Measurements from ENCODE around the gene ME3.

The ME3 gene

DNA sequence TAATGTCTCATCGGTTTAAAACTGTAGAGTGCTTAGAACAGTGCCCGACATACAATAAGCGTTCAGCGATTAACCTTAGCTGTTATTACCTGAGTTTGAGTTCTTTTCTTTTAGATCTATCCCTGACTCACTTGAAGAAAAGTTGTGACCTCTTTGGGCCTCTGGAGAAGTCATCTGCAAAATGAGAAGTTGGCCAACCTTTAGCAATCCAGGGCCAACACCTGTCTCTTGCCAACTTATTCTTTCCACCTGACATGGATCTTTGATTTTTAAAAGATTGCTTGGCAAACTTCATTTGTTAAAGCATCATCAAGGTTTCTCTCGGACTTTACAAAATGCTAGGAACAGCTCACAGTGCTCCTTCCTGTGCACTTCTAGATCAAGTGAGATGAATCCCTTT lies 208.5 kb downstream of the ME3 start:
- no peak overlapping the region for H3K27ac Mint-ChIP-seq
- peaks cover 10% of the 10 kb centered on the region for H3K27me3 Mint-ChIP-seq (ENCODE audit: low read depth, poor library complexity)
- peaks cover 4% of the 10 kb centered on the region for H3K36me3 Mint-ChIP-seq (ENCODE audit: low read depth)
- peaks cover 31% of the 10 kb centered on the region for H3K4me1 Mint-ChIP-seq
- no peak for DNase-seq
- no peaks in the 10 kb centered on the region for H3K9me3 Mint-ChIP-seq
- H3K4me3 Mint-ChIP-seq: no peak overlapping the region
- TF ChIP-seq CTCF (IDR thresholded peaks at IDR 0.05): no peak

- Mint-ChIP-seq H3K27ac (no peak overlapping the region), H3K9me3 (no peaks in the 10 kb centered on the region), H3K27me3 (ENCODE audit: low read depth, poor library complexity) (peaks cover 7% of the 10 kb centered on the region), H3K4me1 (peaks cover 39% of the 10 kb centered on the region), H3K4me3 (no peak overlapping the region), H3K36me3 (ENCODE audit: low read depth) (peaks cover 4% of the 10 kb centered on the region)
- TF ChIP-seq CTCF (IDR thresholded peaks at IDR 0.05): no peak
- DNase-seq: no peak
Observed at GRCh38 chr11:86463120-86463519, 209.3 kb downstream of the ME3 start.

DNA sequence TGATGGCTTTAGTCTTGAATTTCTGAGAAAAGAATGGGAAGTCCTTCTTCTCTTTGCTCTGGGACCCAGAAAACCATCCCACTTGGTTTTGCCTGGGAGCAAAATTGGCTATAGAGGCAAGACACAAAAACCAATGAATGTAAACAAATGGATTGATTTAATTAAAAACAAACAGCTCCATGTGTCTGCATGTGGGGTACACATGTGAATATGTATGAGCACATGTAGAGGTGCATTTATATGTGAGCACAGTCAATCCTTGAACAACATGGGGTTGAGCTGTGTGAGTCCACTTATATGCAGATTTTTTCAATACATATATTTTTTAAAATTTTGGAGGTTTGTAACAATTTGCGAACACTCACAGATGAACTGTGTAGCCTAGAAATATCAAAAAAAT lies 210.5 kb downstream of the ME3 start:
- H3K27ac Mint-ChIP-seq: no peak overlapping the region
- no peaks in the 10 kb centered on the region for H3K9me3 Mint-ChIP-seq
- H3K4me3 Mint-ChIP-seq: no peak overlapping the region
- TF ChIP-seq CTCF (IDR thresholded peaks at IDR 0.05): no peak
- peaks cover 4% of the 10 kb centered on the region for H3K36me3 Mint-ChIP-seq (ENCODE audit: low read depth)
- DNase-seq: no peak
- H3K4me1 Mint-ChIP-seq: peaks cover 41% of the 10 kb centered on the region
- peaks cover 5% of the 10 kb centered on the region for H3K27me3 Mint-ChIP-seq (ENCODE audit: low read depth, poor library complexity)

DNA sequence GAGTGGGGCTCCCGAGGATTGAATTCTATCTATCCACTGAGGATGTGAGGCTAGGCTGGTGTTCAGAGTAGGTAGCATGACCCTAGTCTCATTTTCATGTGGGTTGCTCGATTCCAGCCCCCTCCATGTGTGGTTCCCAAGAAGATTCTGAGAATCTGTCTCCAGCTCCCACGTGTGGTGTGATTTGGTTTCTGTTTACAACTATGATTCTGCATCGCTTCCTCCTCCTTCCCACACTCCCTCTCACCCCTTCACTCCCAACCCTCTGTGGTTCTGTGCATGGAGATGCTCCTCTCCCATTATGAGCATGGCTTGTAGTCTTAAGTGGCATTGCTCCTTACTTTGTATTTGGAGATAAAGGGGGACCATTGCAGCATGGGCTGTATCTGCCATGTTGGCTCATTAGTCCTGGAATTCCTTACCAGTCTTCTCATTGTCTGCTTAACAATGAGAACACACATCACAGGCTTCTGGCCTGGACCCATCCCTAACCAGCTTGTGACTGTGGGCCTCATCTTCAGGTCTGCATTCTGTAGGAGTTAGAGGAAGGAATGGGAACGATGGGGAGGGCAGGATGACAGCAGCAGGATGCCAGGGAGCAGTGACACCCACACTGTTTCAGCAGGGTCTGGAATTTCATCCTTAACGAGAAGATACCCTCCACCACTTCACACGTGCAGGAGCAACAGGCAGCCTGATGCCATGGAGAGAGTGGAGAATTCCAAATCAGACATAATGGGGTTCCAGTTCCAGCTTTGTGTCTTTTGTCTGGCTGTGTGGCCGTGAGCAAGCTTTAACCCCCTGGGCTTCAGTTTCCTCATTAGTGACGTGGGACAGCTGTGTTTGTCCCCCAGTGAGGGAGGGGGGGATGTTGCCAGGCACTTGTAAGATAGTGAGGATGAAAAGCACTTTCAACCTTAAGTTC lies 211.7 kb downstream of the ME3 start:
- Mint-ChIP-seq H3K36me3 (ENCODE audit: low read depth) (peaks cover 4% of the 10 kb centered on the region), H3K4me3 (no peak overlapping the region), H3K9me3 (no peaks in the 10 kb centered on the region), H3K27me3 (ENCODE audit: low read depth, poor library complexity) (no peaks in the 10 kb centered on the region), H3K4me1 (peaks cover 46% of the 10 kb centered on the region), H3K27ac (peak overlapping the region; percentile 61)
- DNase-seq: no peak
- TF ChIP-seq CTCF (IDR thresholded peaks at IDR 0.05): no peak

- no peak for DNase-seq
- TF ChIP-seq CTCF (IDR thresholded peaks at IDR 0.05): no peak
- H3K36me3 Mint-ChIP-seq (ENCODE audit: low read depth): peaks cover 4% of the 10 kb centered on the region
- H3K4me3 Mint-ChIP-seq: no peak overlapping the region
- no peak overlapping the region for H3K27ac Mint-ChIP-seq
- H3K27me3 Mint-ChIP-seq (ENCODE audit: low read depth, poor library complexity): no peaks in the 10 kb centered on the region
- H3K9me3 Mint-ChIP-seq: no peaks in the 10 kb centered on the region
- H3K4me1 Mint-ChIP-seq: peaks cover 44% of the 10 kb centered on the region
Observed at GRCh38 chr11:86459682-86460460, 212.5 kb downstream of the ME3 start.
